K562 (cell line): ENCODE measurements around the gene ADRA2B.

Source experiments
- BRF1 ChIP-seq: IDR thresholded peaks from 3 replicates; pipeline ENCODE4 v1.6.1; 2011; ENCODE audit warnings: borderline replicate concordance, mild to moderate bottlenecking; ENCODE audit not compliant: insufficient read length; ENCODE audit errors: extremely low read depth
- POLR2A ChIP-seq: fragments of 450-650 bp; conservative IDR thresholded peaks from 2 replicates; pipeline ENCODE4 v1.6.1; 2016
- SIN3A ChIP-seq, 2 experiments: fragments of 150-350 bp in 1 of 2; IDR thresholded peaks; 2 replicates each; pipeline ENCODE4 v1.6.1; 2011 to 2016; ENCODE audit warnings: borderline replicate concordance in 2 of 2, low read depth in 2 of 2, low read length in 2 of 2, mild to moderate bottlenecking in 2 of 2, moderate library complexity in 2 of 2; ENCODE audit not compliant: control insufficient read depth in 1 of 2
- TAF1 ChIP-seq: IDR thresholded peaks from 2 replicates; pipeline ENCODE4 v1.6.1; 2011; ENCODE audit warnings: mild to moderate bottlenecking, low read length, moderate library complexity; ENCODE audit not compliant: insufficient read depth, control insufficient read depth, severe bottlenecking; ENCODE audit errors: extremely low read depth
- TRIM28 ChIP-seq: fragments of 450-650 bp; IDR thresholded peaks from 2 replicates; pipeline ENCODE4 v1.6.1; 2017
- TSC22D4 ChIP-seq: fragments of 450-650 bp; IDR thresholded peaks from 2 replicates; pipeline ENCODE4 v1.6.1; 2016; ENCODE audit warnings: missing genetic modification characterization, missing biosample characterization, control low read depth
- WHSC1 ChIP-seq: IDR thresholded peaks from one replicate; pipeline ENCODE4 v1.6.1; 2012; ENCODE audit warnings: low read length, control low read depth, inconsistent platforms
- ZNF224 ChIP-seq: sonication (generic); formaldehyde crosslinking; IDR thresholded peaks from 2 replicates; pipeline ENCODE4 v1.8.0; 2022; ENCODE audit warnings: mild to moderate bottlenecking, missing genetic modification reagents
- TF ChIP-seq, protein P1 (sequence below): sonication (generic); formaldehyde crosslinking; IDR thresholded peaks from 2 replicates; pipeline ENCODE4 v1.8.0; 2022; ENCODE audit warnings: mild to moderate bottlenecking, missing genetic modification reagents
- TF ChIP-seq, protein P2 (sequence below), 3 experiments: IDR thresholded peaks in 2 of 3; conservative IDR thresholded peaks in 1 of 3; 2 replicates each; pipeline ENCODE4 v1.5.1; 2011 to 2012; ENCODE audit warnings: low read length in 3 of 3, mild to moderate bottlenecking in 3 of 3, control low read depth in 2 of 3, improper control_type of control experiment in 1 of 3, inconsistent platforms in 1 of 3, low read depth in 1 of 3, mixed read lengths in 1 of 3, moderate library complexity in 1 of 3; ENCODE audit not compliant: insufficient read depth in 2 of 3

DNA sequence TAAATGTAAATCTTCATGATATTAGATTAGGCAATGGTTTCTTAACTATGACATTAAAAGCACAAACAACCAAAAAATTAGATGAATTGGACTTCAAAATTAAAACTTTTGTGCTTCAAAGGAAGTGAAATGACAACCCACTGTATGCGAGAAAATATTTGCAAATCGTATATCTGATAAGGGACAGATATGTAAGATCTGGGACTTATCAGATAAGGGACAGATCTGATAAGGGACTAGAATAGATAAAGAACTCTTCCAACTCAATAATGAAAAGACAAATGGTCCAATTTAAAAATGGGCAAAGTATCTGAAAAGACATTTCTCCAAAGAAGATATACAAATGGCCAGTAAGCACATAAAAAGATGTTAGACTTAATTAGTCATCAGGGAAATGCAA, 29.2 kb downstream of the ADRA2B start:
- TF ChIP-seq BRF1 (no peak), ZNF224 (CRISPR knock-in tag) (no peak), SIN3A (IDR thresholded peaks at IDR 0.05; ENCODE audit: borderline replicate concordance in 2 of 2, control insufficient read depth in 1 of 2, low read depth in 2 of 2, low read length in 2 of 2) (no peak), TAF1 (no peak), POLR2A (no peak), TSC22D4 (tag) (no peak), WHSC1 (no peak), TRIM28 (no peak)
- TF ChIP-seq, protein P1, sequence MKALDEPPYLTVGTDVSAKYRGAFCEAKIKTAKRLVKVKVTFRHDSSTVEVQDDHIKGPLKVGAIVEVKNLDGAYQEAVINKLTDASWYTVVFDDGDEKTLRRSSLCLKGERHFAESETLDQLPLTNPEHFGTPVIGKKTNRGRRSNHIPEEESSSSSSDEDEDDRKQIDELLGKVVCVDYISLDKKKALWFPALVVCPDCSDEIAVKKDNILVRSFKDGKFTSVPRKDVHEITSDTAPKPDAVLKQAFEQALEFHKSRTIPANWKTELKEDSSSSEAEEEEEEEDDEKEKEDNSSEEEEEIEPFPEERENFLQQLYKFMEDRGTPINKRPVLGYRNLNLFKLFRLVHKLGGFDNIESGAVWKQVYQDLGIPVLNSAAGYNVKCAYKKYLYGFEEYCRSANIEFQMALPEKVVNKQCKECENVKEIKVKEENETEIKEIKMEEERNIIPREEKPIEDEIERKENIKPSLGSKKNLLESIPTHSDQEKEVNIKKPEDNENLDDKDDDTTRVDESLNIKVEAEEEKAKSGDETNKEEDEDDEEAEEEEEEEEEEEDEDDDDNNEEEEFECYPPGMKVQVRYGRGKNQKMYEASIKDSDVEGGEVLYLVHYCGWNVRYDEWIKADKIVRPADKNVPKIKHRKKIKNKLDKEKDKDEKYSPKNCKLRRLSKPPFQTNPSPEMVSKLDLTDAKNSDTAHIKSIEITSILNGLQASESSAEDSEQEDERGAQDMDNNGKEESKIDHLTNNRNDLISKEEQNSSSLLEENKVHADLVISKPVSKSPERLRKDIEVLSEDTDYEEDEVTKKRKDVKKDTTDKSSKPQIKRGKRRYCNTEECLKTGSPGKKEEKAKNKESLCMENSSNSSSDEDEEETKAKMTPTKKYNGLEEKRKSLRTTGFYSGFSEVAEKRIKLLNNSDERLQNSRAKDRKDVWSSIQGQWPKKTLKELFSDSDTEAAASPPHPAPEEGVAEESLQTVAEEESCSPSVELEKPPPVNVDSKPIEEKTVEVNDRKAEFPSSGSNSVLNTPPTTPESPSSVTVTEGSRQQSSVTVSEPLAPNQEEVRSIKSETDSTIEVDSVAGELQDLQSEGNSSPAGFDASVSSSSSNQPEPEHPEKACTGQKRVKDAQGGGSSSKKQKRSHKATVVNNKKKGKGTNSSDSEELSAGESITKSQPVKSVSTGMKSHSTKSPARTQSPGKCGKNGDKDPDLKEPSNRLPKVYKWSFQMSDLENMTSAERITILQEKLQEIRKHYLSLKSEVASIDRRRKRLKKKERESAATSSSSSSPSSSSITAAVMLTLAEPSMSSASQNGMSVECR, result no peak
- TF ChIP-seq, protein P2, sequence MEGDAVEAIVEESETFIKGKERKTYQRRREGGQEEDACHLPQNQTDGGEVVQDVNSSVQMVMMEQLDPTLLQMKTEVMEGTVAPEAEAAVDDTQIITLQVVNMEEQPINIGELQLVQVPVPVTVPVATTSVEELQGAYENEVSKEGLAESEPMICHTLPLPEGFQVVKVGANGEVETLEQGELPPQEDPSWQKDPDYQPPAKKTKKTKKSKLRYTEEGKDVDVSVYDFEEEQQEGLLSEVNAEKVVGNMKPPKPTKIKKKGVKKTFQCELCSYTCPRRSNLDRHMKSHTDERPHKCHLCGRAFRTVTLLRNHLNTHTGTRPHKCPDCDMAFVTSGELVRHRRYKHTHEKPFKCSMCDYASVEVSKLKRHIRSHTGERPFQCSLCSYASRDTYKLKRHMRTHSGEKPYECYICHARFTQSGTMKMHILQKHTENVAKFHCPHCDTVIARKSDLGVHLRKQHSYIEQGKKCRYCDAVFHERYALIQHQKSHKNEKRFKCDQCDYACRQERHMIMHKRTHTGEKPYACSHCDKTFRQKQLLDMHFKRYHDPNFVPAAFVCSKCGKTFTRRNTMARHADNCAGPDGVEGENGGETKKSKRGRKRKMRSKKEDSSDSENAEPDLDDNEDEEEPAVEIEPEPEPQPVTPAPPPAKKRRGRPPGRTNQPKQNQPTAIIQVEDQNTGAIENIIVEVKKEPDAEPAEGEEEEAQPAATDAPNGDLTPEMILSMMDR (IDR thresholded peaks at IDR 0.05 in 2 of 3, conservative IDR thresholded peaks at IDR 0.05 in 1 of 3; ENCODE audit: insufficient read depth in 2 of 3, low read depth in 1 of 3, low read length in 3 of 3), result no peak
